Esophagus muscularis mucosa (tissue), 3 donors: ENCODE results near the gene KCNAB1.
"Not testable (repeated sequence)": the region's sequence is repeated elsewhere in the genome, so short reads cannot be mapped to it uniquely, and the experiment has no call there.

Source experiments
- CTCF ChIP-seq, 3 experiments: fragments of 200-600 bp in 2 of 3; fragments of 450-650 bp in 1 of 3; sonication (generic) in 2 of 3; IDR thresholded peaks; one replicate each; pipeline ENCODE4 v1.5.1; 2017 to 2019; ENCODE audit warnings: antibody characterized with exemption in 3 of 3, mild to moderate bottlenecking in 2 of 3, moderate library complexity in 1 of 3
- EP300 ChIP-seq: sonication (generic); formaldehyde crosslinking; IDR thresholded peaks from one replicate; pipeline ENCODE4 v1.6.1; 2017; ENCODE audit warnings: antibody characterized with exemption

- TF ChIP-seq CTCF (IDR thresholded peaks at IDR 0.05); EP300: not testable (repeated sequence)
These were observed 110.8 kb downstream of the KCNAB1 start for GRCh38 chr3:156231221-156231620.
